HG02588 (cell line): Measurements from ENCODE around the gene TPI1.
"Not testable (repeated sequence)": the region's sequence is repeated elsewhere in the genome, so short reads cannot be mapped to it uniquely, and the experiment has no call there.

Experiments used
- ATAC-seq: cut with Tn5 transposase; IDR thresholded peaks from one replicate; pipeline ENCODE4 v1.9.1; 2021; ENCODE audit warnings: mild to moderate bottlenecking, moderate library complexity; ENCODE audit not compliant: unreplicated experiment

The TPI1 gene

DNA sequence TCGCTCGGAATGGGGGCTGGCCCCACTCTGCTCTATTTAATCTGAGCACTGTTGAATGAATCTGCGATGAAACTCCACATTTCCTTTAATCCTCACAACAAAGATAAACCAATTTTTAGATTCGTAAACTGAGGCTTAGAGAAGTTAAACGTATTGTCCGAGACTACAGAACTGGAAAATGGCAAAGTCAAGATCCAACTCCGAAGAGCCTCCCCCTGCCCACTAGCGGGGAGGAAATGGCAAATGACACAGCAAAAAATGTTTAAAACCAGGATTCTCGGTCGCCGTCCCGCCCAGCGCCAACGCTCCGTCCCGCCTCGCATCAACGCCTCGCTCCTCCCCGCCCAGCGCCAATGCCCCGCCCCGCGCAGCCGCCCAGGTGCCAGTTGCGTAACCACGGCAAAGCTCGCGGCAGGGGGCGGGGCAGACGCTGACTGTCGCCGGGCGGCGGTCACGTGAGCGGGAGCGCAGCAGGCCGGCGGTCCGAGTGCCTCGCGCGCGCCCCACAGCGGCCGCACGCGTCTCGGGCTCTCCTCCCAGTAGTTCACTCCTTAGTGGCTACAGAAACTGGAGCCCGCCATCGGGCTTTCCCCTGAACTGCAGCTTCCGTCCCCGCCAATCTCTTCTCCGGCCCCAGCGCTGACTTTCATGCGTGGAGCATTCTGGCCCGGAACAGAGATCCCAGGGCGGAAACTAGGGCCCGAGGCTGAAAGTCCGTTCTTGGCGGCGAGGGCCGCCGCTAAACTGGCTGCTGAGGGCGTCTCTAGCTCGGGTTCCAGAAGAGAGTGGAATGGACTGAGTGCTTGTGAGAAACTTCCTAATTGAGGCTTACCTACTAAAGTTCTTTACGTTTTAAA lies 23.7 kb downstream of the TPI1 start:
- peak; percentile 93 for ATAC-seq

DNA sequence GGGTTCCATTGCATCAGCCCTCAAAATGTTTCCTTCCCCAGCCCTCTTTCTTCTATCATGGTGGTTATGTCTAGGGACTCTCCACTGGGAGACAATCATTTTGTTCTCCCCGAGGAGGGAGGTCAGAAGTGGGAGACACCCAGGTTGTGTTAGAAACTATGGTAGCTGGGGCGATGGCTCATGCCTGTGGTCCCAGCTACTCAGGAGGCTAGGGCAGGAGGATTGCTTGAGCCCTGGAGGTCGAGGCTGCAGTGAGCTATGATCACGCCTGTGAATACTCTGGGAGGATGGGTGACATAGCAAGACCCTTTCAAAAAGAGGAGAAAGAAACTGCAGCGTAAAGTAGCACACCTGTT lies 24.3 kb downstream of the TPI1 start:
- ATAC-seq: no peak

DNA sequence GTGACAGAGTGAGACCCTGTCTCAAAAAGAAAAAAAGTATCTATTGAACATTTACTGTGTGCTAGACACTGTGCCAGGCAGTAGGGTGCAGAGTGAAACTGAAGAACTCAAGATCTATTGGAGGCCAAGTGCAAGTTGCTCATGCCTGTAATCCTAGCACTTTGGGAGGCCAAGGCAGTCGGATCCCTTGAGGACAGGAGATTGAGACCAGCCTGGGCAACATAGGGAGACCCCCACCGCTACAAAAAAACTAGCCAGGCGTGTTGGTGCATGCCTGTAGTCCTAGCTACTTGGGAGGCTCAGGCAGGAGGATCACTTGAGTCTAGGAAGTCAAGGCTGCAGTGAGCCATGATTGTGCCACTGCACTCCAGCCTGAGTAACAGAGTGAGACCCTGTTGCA lies 25.4 kb downstream of the TPI1 start:
- not testable (repeated sequence) for ATAC-seq

DNA sequence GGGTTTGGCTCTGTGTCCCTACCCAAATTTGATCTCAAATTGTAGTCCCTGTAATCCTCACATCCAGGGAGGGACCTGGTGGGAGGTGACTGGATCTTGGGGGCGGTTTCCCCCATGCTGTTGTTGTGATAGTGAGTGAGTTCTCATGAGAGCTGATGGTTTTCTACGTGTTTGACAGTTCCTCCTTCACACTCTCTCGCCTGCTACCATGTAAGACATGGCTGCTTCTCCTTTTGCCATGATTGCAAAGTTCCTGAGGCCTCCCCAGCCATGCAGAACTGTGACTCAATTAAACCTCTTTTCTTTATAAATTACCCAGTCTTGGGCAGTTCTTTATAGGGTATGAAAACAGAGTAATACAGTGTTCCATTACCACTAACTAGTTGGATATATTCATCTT lies 27.0 kb downstream of the TPI1 start:
- no peak for ATAC-seq

DNA sequence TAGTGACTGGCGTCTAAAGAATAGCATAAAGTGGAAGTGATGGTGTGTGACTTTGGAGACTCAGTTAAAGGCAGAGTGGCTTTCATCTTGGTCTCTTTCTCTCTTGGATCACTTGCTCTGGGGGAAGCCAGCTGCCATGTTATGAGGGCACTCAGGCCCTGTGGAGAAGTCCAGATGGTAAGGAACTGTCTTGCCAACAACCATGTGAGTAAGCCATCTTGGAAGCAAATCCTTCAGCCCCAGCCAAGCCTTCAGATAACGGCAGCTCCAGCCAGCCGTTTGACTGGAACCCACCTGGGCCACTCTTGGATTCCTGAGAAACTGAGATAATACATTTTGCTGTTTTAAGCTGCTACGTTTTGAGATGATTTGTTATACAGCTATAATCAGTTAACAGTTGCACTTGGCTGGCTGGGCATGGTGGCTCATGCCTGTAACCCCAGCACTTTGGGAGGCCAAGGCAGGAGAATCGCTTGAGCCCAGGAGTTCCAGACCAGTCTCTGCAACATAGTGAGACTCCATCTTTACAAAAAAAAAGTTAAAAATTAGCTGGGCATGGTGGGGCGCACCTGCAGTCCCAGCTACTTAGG lies 29.6 kb downstream of the TPI1 start:
- ATAC-seq: no peak

DNA sequence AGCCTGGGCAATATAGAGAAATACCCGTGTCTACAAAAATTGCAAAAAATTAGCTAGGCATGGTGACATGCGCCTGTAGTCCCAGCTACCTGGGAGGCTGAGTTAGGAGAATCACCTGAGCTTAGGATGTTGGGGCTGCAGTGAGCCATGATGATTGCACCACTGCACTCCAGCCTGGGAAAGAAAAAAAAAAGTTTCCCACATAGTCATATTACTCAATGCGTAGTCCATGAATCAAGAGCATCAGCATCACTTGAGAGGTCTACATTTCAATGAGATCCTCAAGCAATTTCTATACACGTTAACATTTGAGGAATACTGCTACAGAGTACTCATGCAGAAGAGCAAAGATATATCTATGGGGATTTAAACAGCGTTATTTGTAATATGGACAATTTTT lies 32.1 kb downstream of the TPI1 start:
- ATAC-seq: no peak

DNA sequence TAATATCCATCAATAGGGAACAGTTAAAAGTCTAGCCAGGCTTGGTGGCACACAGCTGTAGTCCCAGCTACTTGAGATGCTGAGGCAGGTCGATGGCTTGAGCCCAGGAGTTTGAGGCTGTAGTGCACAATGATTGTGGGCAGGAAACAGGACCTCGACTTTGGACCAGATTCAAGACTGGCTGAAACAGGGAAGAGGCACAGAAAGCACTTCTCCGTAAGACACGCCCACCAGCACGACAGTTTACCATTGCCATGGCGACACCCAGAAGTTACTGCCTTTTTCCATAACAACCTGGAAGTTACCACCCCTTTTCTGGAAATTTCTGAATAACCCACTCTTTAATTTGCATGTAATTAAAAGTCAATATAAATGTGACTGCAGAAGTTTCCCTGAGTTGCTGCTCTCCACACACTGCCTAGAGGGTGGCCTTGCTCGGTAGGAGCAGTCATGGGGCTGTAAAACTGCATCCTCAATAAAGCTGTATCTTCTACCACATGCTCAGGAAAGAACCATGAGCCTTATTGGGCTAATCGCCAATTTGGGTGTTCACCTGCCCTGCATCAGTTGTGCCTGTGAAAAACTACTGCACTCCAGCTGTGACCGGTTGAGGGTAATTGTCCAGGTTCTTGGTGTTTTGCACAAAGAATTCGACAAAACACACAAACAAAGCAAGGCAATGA lies 32.6 kb downstream of the TPI1 start:
- no peak for ATAC-seq

DNA sequence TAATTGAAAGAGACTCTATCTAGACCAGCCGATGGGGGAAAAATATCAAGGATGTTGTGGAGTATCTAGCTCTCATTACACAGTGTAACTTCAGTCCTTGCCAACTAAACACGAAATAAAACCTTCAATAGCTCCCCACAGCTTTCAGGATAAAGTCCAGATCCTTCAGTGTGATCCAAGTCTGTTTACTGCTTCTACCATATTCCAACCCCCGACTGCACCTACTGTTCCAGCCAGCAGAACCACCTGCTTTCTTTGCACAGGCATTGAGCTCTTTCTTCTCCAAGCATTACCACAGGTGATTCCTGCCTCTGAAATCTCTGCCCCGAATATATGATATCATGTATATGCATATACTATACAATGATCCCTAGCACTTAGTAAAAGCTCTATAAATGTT lies 35.1 kb downstream of the TPI1 start:
- no peak for ATAC-seq

DNA sequence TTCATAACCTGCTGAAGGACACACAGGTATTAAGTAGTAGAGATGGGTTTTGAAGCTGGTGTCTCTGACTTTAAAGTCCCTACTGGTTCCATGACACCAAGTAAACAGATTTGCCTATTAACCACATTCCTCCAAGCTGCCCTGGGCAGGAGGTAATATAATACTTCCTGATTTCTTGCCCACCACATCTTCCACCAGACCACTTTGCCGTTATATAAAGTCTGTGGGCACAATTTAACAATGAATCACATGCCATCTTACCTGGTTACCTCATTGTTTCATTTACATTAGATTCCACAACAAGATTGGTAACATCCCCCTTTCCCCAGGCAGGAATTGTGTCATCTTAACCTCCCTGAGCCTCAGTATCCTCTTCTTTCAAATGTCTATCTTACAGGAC lies 36.4 kb downstream of the TPI1 start:
- ATAC-seq: no peak

DNA sequence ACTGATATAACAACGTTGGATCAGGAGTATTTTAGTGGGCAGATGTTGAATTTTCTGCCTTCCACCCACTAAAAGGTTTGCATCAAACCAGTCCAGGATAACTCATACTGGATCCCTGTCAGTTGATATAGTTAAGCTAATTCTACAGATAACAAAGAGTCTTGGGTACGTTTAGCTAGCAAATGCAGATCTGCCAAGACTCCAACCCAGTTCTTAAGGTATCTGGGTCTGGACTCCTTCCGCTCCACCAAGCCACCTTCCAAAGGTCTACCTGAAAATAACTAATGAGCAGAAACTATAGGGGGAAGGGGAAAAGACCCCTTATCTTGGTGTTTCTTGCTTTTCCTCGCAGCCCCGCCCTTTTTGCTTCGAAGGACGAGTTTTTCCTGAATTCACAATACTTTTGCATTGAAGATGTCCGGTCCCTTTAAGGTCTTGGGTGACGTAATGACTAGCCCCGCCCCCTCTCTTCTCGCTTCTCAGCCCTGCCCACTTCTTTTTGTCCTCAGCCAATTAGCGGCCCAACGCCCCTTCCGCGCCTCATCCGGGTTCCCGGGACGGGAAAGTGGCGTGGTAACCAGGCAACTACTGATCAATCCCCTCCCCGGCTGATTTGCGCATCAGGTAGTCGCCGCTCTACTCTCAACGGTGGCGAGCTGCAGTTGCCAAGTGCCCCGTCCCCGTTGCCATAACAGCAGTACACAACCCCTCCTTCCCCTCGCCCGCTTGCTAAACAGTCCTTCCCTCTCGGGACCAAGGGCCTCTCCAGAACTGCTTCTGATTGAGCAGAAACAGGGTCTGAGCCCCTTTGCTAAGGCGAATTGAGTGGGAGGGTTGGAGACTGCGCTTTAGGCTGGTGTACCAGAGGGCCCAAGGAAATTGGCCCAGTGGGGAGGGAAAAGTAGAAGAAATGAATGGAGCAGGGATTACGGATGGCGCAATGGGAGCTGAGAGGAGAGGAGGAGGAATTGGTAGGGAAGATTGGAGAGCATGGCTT lies 37.2 kb downstream of the TPI1 start, which contains the start of gene LRRC23:
Gene LRRC23 (plus strand): TSS at position 543 of the 997 bp plus-strand sequence. CDS start 812 bp downstream, outside the sequence.
- ATAC-seq: peak; percentile 91

DNA sequence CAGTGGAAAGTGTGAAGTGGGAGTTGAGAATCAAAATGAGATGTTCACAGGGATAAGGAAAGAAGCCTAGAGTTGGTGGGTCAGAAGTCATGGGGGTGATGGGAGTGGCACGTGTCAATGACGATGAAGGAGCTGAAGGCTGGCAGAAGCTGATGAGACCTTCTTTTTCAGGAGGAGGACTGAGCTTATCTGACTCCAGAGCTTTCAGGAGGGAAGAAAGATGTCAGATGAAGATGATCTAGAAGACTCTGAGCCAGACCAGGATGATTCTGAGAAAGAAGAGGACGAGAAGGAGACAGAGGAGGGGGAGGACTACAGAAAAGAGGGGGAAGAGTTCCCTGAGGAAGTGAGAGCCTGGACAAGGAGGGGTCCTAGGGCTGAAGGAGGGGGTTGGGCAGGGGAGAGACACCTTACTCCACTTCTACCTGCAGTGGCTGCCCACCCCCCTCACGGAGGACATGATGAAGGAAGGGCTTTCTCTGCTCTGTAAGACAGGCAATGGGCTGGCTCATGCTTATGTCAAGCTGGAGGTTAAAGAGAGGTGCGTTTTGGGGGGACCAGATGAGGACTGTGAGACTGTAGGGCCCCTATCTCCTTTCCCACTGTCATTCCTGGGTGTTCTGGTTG lies 38.2 kb downstream of the TPI1 start:
- ATAC-seq: no peak

DNA sequence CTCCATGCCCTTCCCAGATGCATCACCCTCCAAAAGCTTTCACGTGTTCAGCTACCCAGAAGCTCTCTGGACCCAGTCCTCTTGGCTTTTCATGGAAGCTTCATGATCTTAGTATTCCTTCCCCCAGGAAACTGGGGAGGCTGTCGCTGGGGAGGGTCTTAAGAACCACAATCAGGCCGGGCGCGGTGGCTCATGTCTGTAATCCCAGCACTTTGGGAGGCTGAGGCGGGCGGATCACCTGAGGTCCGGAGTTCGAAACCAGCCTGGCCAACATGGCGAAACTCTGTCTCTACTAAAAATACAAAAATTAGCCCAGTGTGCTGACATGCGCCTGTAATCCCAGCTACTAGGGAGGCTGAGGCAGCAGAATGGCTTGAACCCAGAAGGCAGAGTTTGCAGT lies 40.8 kb downstream of the TPI1 start:
- not testable (repeated sequence) for ATAC-seq

DNA sequence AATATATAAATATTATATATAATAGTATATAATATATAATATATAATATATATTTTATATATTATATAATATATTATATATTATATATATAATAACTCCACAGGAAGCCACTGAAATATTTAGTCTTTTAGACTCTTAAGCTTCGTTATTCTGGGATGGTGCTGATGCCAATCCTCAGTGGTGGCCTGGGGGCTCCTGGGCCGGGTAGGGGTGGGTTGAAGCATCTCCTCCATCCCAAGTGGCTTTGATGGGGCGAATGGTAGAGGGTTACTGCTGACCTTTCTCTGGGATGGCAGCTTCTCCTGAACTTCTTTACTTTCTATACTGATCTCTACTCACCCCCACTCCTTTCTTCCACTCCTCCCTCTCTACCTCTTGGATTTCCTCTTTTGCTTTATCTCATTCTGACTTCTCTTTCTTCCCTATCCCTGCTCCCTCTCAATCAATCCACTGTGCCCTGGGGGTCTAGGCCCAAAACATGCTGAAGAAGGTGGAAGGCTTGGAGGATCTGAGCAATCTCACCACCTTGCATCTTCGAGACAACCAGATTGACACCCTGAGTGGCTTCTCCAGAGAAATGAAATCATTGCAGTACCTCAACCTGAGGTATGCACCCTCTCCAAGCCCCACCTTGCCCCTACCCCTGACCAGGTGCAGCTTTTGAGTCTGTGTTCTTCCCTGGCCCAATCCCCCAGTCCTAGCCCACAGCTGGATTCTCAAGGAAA lies 42.3 kb downstream of the TPI1 start:
- no peak for ATAC-seq

DNA sequence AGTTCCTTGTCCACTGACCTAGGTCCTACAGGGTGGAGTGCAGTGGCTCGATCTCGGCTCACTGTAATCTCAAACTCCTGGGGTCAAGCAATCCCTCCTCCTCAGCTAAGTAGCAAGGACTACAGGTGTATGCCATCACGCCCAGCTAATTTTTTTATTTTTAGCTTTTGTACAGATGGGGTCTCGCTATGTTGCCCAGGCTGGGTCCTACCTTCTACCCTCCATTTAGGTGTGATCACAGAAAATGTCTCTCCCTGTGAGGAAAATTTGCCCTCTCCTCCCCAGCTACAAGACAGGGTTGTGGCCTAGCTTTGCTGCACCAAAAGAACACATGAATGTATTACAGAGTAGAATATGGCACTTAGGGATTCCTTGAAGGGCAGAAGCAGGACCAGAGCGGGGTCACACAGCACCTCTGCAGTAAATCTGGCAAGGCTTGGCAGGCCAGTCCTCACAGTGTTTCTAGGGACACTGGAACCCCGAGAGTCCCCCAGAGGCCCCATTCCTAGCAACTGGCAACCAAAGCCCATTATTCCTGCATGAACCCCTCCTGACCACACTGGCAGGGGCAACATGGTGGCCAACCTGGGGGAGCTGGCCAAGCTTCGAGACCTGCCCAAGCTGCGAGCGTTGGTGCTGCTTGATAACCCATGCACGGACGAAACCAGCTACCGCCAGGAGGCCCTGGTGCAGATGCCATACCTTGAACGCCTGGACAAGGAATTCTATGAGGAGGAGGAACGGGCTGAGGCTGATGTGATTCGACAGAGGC lies 45.0 kb downstream of the TPI1 start:
- ATAC-seq: no peak

DNA sequence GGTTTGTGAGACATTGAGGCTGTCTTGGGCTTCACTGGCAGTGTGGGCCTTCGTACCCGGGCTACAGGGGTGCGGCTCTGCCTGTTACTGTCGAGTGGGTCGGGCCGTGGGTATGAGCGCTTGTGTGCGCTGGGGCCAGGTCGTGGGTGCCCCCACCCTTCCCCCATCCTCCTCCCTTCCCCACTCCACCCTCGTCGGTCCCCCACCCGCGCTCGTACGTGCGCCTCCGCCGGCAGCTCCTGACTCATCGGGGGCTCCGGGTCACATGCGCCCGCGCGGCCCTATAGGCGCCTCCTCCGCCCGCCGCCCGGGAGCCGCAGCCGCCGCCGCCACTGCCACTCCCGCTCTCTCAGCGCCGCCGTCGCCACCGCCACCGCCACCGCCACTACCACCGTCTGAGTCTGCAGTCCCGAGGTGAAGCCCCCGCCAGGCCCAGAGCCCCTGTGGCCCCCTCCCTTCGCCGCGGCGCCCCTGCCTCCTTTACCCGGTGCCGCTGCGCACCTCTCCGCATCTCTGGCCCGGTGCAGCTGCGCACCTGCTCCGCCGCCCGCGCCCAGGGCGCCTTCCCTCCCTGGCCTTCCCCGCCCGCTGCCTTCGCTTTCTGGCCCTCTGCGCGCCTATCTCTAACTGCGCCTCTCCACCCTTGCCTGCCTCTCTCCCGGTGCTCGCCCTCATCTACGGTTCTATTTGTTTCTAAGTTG lies 47.1 kb downstream of the TPI1 start, which contains the start of gene ENO2:
Gene ENO2 (plus strand): TSS at position 335 of the 701 bp plus-strand sequence. CDS start 1,253 bp downstream, outside the sequence.
- ATAC-seq: peak; percentile 71

DNA sequence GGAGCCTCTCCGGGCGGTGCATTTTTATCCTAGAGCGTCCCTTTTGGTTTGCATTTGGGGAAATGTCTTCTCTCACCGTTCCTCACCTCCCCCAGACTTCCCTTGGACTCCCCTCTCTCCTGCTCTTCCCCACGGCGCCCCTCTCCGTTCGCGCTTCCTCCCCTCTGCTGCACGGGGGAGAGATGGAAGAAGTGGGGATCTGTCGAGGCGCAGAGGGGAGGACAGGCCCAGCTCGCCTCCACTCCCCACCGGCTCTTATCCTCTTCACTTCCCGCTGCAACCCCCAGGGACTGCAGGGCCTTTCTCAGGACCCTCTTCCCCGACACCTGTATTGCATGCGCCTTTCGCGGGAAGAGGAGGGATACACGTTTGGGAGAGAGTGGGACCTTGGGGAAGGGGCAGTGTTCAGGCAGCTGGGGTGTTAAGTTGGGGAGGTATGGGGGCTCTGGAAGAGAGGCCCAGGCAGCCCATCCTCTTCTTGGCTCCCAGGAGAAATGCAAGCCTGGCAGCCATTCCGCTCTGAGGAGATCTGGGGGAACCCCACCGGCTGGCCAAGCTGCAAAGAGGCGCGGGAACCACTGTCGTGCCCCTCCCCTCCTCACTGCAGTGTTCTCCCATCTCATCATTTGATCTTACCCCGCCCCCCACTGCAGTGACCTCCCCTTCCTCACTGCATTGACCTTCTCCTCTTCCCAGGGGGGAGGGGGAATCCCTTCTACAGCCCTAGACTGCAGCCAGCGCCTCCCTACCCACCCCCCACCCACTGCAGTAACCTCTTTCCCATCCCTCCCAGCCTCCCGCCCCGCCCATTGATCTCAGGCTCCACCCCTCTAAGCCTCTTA lies 47.8 kb downstream of the TPI1 start:
- no peak for ATAC-seq

DNA sequence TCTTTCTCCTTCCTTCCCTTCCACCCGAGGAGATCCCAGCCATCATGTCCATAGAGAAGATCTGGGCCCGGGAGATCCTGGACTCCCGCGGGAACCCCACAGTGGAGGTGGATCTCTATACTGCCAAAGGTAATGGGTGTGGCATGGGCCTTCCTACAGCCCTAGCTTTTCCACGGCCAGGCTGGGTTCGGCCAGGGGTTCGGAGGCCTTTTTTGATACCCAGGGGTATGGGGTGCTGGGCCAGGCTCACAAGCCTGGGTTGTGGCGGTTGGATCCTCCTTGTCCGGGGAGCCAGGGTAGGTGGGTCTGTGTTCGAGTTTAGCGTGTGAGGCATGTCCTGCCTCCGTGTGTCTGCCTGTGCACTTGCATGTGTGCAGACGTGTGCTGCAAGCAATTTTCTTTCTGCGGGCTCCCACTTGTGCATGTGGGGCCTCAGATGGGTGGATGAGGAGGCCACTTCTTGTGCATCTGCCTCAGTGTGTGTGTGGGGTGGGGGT lies 48.5 kb downstream of the TPI1 start:
- no peak for ATAC-seq
